ENCODE results near the gene SLC9A3.

SLC9A3 gene

GRCh38 chr5:505951-506525, 18.2 kb downstream of the SLC9A3 start:
- no peak for DNase-seq (ENCODE audit: low spot score)

- DNase-seq (ENCODE audit: low spot score) = no peak
Measured at GRCh38 chr5:504326-505154, 19.7 kb downstream of the SLC9A3 start.

- no peak for DNase-seq (ENCODE audit: low spot score)
Measured at GRCh38 chr5:502325-503079, 21.7 kb downstream of the SLC9A3 start.

GRCh38 chr5:501831-502184, 22.4 kb downstream of the SLC9A3 start:
- no peak for DNase-seq (ENCODE audit: low spot score)

- DNase-seq (ENCODE audit: low spot score) = no peak
Measured at GRCh38 chr5:501105-501830, 23.0 kb downstream of the SLC9A3 start.

- DNase-seq (ENCODE audit: low spot score) = no peak
Measured at GRCh38 chr5:500491-500890, 23.8 kb downstream of the SLC9A3 start.

GRCh38 chr5:499233-500209, 24.7 kb downstream of the SLC9A3 start:
- DNase-seq (ENCODE audit: low spot score) = no peak

GRCh38 chr5:497871-498509, 26.3 kb downstream of the SLC9A3 start:
- no peak for DNase-seq (ENCODE audit: low spot score)

- DNase-seq (ENCODE audit: low spot score) = no peak
Measured at GRCh38 chr5:497090-497700, 27.1 kb downstream of the SLC9A3 start.

- DNase-seq (ENCODE audit: low spot score) = no peak
Measured at GRCh38 chr5:496028-496427, 28.2 kb downstream of the SLC9A3 start.

GRCh38 chr5:494667-495255, 29.5 kb downstream of the SLC9A3 start:
- no peak for DNase-seq (ENCODE audit: low spot score)

- no peak for DNase-seq (ENCODE audit: low spot score)
Measured at GRCh38 chr5:493758-494157, 30.5 kb downstream of the SLC9A3 start.

- DNase-seq (ENCODE audit: low spot score) = no peak
Measured at GRCh38 chr5:493119-493701, 31.0 kb downstream of the SLC9A3 start.

GRCh38 chr5:492314-492893, 31.8 kb downstream of the SLC9A3 start:
- DNase-seq (ENCODE audit: low spot score) = no peak

- no peak for DNase-seq (ENCODE audit: low spot score)
Measured at GRCh38 chr5:491856-492155, 32.4 kb downstream of the SLC9A3 start.

- DNase-seq (ENCODE audit: low spot score) = no peak
Measured at GRCh38 chr5:491119-491855, 33.0 kb downstream of the SLC9A3 start.

- no peak for DNase-seq (ENCODE audit: low spot score)
Measured at GRCh38 chr5:490116-491106, 33.8 kb downstream of the SLC9A3 start.
